Stomach (tissue), 4 donors: Measurements from ENCODE around the gene UPF1.

Experiments
- CTCF ChIP-seq, 7 experiments: fragments of 450-650 bp in 4 of 7; fragments of 200-600 bp in 3 of 7; sonication (generic) in 3 of 7; IDR thresholded peaks; one replicate each; pipeline ENCODE4 v1.5.1; 2016 to 2019; ENCODE audit warnings: antibody characterized with exemption in 7 of 7, control low read depth in 2 of 7, mild to moderate bottlenecking in 1 of 7
- POLR2A ChIP-seq, 4 donors: fragments of 450-650 bp; IDR thresholded peaks; one replicate each; pipeline ENCODE4 v1.6.1; 2016; ENCODE audit warnings: antibody characterized with exemption in 4 of 4, control low read depth in 2 of 4, mild to moderate bottlenecking in 1 of 4, moderate library complexity in 1 of 4
- POLR2AphosphoS5 ChIP-seq, 3 donors: sonication (generic); formaldehyde crosslinking; IDR thresholded peaks; one replicate each; pipeline ENCODE4 v1.6.1; 2016; ENCODE audit warnings: antibody characterized with exemption in 3 of 3

DNA sequence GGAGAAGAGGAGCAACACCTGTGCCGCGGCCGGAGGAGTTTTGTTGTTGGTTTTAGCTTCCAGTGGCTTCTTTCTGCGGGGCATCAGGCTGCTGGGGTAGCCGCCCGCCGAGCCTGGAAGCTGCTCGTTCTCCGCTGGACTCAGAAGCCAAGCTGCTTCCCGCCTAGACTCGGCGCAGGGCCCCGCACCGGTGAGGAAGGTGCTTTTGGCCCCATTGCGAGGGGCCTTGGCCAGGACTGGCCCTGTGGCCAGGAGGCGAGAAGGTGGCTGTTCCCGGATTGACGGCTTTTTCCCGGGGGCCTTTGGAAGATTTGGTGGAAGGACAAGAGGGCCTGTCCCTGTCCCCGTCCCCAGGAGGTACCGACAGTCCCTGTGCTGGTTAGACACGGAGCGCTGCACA, 35.4 kb downstream of the UPF1 start:
- TF ChIP-seq CTCF (IDR thresholded peaks at IDR 0.05) (no peak), POLR2A (IDR thresholded peaks at IDR 0.05) (no peak), POLR2AphosphoS5 (IDR thresholded peaks at IDR 0.05) (no peak)
